GM10266 (cell line): Measurements from ENCODE around the gene C14orf93.

ENCODE experiments used
- DNase-seq: peaks from one replicate; pipeline ENCODE4 v3.0.0; 2012; ENCODE audit errors: extremely low spot score
- TF ChIP-seq, protein P1 (sequence below): IDR thresholded peaks from 2 replicates; pipeline ENCODE4 v1.5.1; 2012; ENCODE audit warnings: mild to moderate bottlenecking, low read depth; ENCODE audit not compliant: control insufficient read depth, insufficient read depth; ENCODE audit errors: missing control alignments

C14orf93 gene

DNA sequence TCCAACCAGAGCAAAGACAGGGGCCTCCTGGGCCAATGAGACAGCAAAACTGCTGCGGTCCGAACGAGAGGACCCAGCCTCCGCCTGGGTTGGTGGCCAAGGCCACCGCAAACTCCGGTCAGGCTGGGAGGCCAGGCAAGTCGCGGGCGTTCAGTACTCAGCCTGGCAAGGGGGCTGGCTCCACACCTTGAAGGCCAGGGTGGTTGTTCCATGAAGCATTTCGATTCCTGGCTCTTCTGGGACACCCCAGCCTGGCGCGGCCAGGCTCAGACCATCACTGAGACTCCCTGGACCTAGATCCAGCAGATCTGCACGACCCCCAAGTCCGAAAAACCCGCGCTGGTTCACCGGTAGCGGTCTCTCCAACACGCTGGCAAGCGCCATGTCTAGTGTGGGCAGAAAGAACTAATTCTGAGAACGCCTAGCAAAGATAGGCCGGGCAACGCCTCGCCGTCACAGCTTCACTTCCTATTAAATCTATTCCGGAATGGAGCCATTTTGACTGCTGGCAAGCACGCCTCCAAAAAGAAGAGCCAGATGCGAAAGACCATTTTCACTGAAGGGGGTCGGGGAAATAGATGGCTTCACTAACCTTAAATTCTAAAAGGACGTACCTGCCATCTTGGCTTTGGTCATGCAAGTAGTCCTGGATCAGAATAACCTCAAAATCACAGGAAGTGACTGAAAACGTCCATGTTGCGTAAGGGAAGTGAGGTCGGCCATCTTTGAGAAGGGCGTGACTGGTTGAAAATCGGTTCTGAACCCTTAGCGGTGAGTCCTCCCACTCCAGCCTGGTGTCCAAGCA is 24.8 kb upstream of the C14orf93 start, which contains the start of gene PSMB5:
Gene PSMB5, minus strand, starts transcription at position 403 of the 805 bp plus-strand sequence. Its CDS starts 19 bp downstream, at position 384.
- DNase-seq: peak; percentile 89
- TF ChIP-seq, protein P1, sequence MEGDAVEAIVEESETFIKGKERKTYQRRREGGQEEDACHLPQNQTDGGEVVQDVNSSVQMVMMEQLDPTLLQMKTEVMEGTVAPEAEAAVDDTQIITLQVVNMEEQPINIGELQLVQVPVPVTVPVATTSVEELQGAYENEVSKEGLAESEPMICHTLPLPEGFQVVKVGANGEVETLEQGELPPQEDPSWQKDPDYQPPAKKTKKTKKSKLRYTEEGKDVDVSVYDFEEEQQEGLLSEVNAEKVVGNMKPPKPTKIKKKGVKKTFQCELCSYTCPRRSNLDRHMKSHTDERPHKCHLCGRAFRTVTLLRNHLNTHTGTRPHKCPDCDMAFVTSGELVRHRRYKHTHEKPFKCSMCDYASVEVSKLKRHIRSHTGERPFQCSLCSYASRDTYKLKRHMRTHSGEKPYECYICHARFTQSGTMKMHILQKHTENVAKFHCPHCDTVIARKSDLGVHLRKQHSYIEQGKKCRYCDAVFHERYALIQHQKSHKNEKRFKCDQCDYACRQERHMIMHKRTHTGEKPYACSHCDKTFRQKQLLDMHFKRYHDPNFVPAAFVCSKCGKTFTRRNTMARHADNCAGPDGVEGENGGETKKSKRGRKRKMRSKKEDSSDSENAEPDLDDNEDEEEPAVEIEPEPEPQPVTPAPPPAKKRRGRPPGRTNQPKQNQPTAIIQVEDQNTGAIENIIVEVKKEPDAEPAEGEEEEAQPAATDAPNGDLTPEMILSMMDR: no peak

DNA sequence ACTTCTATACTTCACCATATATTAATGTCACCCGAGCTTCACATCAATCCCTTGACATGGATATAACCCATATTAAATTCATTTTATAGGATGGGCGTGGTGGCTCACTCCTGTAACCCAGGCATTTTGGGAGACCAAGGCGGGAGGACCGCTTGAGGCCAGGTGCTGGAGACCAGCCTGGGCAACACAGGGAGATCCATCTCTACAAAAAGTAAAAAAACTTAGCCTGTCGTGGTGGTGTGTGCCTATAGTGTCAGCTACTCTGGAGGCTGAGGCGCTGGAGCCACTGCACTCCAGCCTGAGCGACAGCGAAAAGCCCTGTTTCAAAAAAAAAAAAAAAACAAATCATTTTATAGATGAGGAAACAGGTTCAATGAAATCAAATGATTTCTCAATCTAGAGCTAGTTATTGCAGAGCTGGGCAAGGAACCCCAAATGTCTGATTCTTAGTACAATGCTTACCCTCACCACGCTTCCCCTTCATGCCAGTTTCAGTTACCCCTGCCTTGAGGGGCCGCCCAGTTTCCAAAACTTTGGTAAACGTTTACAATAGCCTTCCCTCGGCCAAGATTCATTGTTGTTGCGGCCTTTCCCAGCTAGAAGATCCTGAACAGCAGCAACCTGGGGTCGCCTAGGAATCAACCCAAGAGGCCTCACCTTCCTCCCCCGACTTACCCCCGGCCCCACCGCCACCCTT is 24.0 kb upstream of the C14orf93 start:
- TF ChIP-seq, protein P1: no peak

DNA sequence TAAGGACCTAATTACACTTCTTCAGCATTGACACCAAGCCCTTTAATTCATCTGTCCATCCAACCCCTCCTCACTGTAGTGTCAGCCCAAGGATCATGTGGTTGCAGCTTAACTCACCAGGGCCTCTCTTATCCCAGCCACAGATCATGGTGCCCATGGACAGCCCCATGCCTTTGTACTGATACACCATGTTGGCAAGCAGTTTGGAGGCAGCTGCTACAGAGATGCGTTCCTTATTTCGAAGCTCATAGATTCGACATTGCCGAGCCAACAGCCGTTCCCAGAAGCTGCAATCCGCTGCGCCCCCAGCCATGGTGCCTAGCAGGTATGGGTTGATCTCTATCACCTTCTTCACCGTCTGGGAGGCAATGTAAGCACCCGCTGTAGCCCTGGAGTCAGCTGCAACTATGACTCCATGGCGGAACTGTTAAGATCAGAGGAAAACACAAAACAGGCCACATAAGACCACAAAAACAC is 23.3 kb upstream of the C14orf93 start:
- TF ChIP-seq, protein P1: no peak
- no peak for DNase-seq

More for the DNA sequence above, 24.0 kb upstream of the C14orf93 start:
- DNase-seq: no peak

DNA sequence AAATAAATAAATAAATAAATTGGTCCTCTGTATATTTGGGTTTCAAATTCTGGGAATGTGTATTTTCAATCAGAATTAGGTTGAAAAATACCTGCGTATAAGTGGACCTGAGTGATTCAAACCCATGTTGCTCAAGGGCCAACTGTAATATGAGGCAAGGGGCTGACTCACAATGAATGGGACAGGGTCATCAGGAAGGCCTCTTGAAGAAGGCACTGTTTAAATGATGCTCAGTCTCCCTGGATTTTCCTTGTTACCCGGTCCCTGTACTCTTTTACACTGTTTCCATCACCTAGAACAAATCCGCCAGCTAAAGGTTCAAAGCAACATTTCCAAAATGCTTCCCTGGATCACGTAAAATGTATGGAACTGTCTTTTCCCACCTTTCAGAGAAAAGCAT is 21.0 kb upstream of the C14orf93 start:
- TF ChIP-seq, protein P1: no peak
- DNase-seq: no peak

DNA sequence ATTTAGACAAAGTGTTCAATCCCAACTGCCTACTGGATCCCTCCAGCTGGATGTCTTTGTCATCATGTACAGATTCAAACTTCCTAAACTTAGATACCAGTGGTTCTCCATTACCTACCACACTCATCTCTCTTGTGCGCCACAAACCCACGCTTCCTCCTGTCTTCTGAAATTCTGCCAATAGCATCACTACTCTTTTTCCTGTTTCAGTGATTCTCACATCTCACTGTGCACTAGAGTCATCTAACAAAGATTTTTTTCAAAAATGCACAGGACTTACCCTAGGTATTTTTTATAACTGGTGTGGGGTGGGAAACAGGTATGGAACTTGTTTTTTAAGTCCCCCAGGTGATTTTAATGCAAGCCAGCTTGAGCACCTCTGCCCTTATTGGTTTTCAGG is 18.9 kb upstream of the C14orf93 start:
- TF ChIP-seq, protein P1: no peak
- DNase-seq: no peak

DNA sequence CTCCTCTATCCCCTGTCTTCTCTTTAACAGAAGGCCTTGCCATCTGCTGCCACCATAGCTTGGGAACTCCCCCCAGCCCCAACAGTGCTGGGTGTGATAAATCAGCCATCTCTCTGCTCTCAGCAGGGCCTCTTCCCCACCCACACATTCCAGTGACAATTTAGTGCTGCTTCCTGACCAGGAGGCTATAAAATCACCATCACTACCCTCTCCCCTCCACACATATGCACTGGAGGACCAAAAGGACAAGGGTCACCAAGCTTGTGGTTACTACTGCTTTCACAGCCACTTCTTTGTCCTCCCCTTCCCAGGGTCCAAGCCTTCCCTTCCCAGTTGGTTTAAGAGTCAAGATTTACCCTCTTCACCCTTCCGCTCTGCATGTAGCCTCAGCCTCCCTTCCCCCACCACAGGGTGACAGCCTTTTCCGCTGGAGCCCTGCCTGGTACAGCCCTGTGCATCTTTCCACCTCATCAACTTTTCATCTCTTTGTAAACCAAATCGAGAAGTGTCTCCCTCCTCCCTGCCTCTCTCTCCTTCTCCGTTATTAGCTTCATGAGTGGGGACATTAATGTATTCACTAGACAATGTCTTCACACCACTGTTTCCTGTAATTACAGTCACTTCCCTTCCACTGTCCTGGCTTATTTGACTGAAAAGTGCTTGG is 15.3 kb upstream of the C14orf93 start:
- TF ChIP-seq, protein P1: no peak
- DNase-seq: no peak
